GM12801 (cell line): ENCODE results near the gene MRPL54.

Experiments
- TF ChIP-seq, protein P1 (sequence below): IDR thresholded peaks from one replicate; pipeline ENCODE4 v1.5.1; 2011; ENCODE audit warnings: control low read depth; ENCODE audit not compliant: insufficient read length; ENCODE audit errors: extremely low read depth

MRPL54 gene

DNA sequence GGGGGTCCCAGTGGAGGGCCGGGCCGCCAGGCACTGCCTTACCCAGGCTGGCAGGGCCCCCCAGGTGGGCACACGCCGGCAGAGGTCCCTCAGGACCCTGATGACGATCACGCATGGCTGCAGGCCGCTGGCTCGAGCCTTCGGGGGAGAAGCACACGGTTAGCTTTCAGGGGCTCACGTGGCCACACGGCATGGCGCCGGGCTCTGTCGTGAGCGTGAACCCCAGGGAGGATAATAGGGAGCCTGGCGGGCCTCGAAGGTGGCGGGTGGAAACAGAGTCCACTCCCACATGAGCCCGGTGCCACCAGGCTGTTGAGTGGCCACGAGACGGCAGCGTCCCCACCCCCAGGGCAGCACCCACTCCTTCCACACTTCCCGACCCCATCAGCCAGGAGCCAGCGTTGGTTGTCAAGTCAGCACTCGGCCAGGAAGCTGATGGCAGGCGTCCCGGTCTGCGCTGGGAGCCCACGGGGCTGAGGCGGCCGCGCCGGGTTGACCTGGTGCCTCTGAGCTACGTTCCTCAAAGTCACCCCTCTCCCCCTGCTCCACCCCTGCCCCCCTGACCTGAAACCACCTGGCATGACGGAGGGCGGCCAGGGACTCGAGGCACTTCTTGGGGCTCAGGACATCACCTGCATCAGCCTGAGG is 48.4 kb downstream of the MRPL54 start:
- TF ChIP-seq, protein P1, sequence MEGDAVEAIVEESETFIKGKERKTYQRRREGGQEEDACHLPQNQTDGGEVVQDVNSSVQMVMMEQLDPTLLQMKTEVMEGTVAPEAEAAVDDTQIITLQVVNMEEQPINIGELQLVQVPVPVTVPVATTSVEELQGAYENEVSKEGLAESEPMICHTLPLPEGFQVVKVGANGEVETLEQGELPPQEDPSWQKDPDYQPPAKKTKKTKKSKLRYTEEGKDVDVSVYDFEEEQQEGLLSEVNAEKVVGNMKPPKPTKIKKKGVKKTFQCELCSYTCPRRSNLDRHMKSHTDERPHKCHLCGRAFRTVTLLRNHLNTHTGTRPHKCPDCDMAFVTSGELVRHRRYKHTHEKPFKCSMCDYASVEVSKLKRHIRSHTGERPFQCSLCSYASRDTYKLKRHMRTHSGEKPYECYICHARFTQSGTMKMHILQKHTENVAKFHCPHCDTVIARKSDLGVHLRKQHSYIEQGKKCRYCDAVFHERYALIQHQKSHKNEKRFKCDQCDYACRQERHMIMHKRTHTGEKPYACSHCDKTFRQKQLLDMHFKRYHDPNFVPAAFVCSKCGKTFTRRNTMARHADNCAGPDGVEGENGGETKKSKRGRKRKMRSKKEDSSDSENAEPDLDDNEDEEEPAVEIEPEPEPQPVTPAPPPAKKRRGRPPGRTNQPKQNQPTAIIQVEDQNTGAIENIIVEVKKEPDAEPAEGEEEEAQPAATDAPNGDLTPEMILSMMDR, result no peak

DNA sequence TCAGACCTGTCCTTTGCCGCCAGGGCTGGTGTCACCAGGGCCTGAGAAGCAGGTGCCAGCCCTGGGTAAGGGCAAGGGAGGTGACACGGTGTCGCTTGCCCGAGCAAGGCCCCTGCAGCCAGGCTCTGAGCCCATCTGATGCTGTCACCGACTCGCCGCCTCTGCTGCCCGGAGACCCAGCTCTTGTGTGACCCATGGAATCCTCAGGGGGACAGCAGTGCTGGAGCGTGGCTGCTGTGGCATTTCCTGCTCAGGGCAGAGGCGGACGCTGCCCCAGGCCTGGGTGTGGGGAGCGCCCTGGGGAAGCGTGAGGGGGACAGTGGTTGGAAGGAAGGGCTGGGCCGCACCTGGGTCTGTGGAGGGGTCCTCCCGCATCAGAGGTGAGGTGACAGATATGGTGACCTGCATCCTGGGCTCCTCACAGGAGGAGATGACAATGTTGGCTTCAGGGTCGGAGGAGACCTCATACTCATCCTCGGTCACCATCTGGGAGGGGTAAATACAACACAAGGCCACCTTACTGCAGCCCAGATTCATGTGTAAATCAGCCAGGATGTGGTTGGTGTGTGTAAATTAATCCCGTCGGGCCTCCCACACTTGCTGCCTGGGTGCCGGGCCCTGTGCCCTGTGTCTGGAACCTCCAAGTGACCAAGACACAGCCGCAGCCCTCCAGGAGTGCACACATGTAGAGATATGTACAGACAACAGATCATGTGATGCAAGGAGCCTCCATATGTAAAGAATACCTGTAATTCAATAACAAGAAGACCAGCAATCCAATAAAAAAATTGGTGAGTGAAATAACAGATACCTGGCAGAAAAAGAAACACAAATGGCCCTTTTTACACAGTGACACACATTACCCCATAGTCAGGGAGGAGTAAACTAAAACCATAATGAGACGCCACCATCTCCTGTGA is 51.3 kb downstream of the MRPL54 start:
- TF ChIP-seq, protein P1, result no peak

DNA sequence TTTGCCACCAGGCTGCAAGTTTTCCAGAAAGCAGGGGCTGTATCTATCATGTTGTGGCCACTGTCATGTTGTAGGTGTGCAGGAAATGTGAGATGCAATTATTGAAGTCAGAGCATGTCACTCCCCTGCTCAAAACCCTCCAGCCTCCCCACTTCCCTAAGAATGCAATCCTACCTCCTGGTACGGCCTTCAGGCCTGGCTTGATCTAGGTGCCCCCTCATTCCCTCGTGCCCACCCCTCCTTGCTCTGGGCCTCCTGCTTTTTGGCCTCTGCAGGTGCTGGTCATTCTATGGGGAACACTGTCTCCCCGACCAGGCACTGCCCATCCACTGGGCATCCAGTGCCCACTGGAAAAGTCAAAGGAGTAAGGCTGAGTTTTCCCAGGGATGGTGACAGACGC is 52.2 kb downstream of the MRPL54 start:
- TF ChIP-seq, protein P1, result no peak

DNA sequence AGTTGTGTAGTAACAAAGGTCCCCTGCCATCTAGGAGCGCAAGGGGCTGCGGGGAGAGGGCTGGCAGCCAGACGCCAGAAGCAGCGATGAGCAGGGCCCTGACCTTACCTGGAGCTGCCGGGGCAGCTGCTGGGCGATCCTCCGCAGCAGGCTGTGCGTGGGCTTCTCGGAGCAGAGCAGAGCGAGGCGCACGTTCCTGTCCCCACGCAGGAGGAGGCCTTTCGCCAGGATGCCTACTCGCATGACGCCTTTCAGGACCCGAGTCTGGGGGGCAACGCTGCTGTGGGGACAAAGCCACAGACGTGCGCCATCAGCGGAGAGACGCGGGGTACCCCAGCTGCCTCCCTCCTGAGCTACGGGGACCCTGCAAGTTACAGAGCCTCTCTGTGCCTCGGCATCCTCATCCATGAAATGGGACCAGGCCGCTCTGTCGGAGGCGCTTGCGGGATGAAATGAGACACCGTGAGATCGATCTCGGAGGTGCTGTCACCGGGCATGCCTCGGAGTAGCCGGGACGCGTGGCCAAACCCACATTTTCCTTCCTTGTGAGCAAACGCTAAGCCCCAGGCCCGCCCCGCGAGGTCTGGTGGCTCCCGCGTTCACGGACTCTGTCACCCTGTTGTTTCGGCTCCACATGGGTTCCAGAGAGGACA is 54.2 kb downstream of the MRPL54 start:
- TF ChIP-seq, protein P1, result no peak
